ENCODE data around the gene CFAP161. TPM values are rescaled to one million over a fixed set of nuclear protein-coding genes. Genes with fewer than 3 reads are reported as not detected.

Gene CFAP161
- total and polyA plus RNA-seq, 9 of the 15 experiments (the other 6 are each of a cell fraction or from before 2014, with no cell fraction given) = 25.8 to 83.3 (median 75.6) TPM

- no peak for TF ChIP-seq GABPA (tag; conservative IDR thresholded peaks at IDR 0.05; ENCODE audit: low read depth)
- TF ChIP-seq ZSCAN29 (IDR thresholded peaks at IDR 0.05) = no peak
- TF ChIP-seq ZFP30 (CRISPR knock-in tag; IDR thresholded peaks at IDR 0.05; ENCODE audit: borderline replicate concordance) = no peak
- no peak for TF ChIP-seq ZNF23 (CRISPR knock-in tag; IDR thresholded peaks at IDR 0.05)
- no peak for TF ChIP-seq CLOCK (CRISPR knock-in tag; IDR thresholded peaks at IDR 0.05; ENCODE audit: borderline replicate concordance)
- no peak for TF ChIP-seq DIDO1 (tag; IDR thresholded peaks at IDR 0.05; ENCODE audit: low read depth)
- TF ChIP-seq MTA2 (IDR thresholded peaks at IDR 0.05; ENCODE audit: low read depth) = no peak
- TF ChIP-seq E2F3 (CRISPR knock-in tag; IDR thresholded peaks at IDR 0.05) = no peak
- no peak for TF ChIP-seq FOXJ3 (CRISPR knock-in tag; IDR thresholded peaks at IDR 0.05)
- TF ChIP-seq SMARCA5 (IDR thresholded peaks at IDR 0.05) = no peak
- TF ChIP-seq NCOA1 (IDR thresholded peaks at IDR 0.05; ENCODE audit: low read depth) = no peak
- no peak for TF ChIP-seq JUN (IDR thresholded peaks at IDR 0.05; ENCODE audit: borderline replicate concordance, low read depth, low read length)
- no peak for TF ChIP-seq JUN (CRISPR knock-in tag; IDR thresholded peaks at IDR 0.05; ENCODE audit: borderline replicate concordance)
Measured at GRCh38 chr15:81088470-81089013, 45.5 kb upstream of the CFAP161 start (continued).
